Suppressor macrophage treated with lipopolysaccharide for 1 hour (primary cell): Measurements from ENCODE around the gene CCNY.

ENCODE experiments used
- DNase-seq, 3 donors: peaks; one replicate each; pipeline ENCODE4 v3.0.0-alpha.2; 2020 to 2022

The CCNY gene

DNA sequence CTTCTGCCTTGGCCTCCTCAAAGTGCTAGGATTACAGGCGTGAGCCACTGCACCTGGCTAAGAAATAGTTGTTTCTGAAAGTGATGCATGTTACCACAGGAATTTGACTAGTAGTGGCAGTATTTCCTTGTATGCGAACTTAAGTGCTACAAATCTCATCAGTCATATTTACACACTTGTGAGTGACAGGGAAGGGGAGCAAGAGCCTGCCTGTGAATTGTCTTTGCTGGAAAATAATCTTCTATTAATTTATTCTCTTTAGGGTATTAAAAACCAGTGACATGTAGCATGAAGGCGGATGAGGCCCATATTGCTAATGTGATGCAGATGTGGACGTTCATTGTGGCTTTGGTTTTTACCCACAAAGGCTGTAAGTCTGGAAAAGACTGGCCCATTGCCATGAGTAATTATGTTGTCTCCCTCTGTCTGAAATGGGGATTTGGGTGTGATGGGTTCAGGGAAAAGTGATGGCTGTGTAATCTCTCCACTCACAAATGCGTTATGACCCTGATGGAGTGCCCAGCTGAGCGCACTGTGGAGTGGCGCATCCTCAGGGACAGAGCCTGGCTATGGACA lies 97.6 kb downstream of the CCNY start:
- no peak for DNase-seq

DNA sequence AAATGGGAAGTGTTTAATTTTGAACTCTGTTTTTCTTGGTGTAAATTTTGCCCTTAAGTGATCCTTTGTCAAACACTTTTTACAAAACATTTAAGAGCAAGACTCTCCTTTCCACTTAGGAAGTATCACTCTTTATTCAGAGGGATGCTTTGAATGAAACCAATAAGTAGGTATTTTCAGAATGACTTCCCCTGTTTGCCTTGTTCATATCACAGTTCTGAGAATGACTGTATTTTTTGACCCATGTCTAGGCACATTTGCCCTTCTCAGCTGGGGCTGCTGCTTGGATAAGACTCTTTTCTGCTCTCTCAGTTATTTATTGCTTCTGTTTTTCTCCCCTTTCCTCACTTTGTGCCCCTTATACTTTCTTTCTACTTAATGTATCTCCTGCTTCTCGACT lies 98.2 kb downstream of the CCNY start:
- no peak for DNase-seq

DNA sequence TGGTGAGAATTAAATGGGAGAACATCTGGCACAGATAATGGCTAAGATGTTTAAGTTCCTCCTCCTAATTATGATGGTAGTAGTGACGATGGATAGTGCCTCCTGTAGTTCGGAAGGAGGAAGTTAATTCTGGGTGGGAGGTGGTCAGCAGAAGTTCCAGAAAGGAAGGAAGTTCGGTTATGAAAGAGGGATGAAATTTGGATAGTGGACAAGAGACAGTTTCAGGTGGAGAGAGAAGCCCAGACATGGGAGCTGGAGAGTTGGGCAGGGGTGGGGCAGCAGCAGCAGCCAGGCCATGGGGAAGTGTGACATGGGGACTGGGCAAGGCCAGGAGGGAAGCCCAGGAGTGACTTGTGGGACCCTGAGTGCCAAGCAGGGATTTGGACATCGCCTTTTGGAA lies 99.5 kb downstream of the CCNY start:
- peak; percentile 57 to 63 (median 62) for DNase-seq

DNA sequence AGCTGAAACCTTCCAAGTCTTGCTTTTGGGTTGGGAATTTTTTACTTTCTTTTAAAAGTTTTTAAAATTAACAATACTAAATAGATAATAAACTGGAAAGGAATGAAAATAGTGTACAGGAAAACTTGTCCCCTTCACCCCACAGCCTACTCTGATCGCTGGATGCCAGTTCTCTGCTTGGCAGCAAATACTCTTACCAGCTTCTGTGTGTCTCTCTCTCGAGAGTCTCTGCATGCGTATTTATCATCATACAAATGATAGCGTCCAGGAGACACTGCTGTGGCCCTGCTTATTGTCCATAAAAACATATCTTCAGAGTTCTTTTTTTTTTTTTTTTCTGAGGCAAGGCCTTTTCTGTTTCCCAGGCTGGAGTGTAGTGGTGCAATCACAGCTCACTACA lies 101.5 kb downstream of the CCNY start:
- no peak for DNase-seq

DNA sequence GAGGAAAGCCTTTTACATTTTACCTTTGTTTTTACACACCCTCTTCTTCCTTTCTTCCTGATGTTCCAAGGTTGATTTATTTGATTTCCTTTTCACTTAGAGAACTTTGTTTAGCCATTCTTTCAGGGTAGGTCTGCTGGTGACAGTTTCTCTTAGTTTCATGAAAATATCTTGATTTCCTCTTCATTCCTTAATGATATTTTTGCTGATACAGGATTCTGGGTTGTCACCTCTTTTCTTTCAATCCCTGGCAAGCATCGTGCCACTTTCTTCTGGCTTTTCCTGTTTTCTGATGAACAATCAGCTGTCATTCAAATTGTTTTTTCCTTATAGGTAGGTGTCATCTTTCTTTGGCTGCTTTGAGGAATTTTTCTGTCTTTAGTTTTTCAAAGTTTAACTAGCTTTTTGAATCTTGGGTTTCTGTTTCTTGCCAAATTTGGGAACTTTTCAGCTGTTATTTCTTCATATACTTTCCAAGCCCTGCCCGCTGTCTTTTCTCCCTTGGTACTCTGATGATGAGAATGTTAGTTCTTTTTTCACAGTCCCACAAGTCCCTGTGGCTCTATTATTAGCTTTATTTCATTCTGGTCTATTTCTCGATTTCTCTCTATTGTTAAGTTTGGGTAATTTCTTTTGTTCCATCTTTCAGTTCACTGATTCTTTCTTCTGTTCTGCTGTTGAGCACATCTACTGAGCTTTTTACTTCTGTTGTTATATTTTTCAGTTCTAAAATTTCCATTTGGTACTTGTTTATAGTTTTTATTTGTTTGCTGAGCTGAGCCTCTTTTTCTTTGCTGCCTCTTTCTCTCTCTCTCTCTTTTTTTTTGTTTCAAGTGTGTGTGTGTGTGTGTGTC lies 102.6 kb downstream of the CCNY start:
- peak; percentile 21 to 33 (median 31) for DNase-seq

DNA sequence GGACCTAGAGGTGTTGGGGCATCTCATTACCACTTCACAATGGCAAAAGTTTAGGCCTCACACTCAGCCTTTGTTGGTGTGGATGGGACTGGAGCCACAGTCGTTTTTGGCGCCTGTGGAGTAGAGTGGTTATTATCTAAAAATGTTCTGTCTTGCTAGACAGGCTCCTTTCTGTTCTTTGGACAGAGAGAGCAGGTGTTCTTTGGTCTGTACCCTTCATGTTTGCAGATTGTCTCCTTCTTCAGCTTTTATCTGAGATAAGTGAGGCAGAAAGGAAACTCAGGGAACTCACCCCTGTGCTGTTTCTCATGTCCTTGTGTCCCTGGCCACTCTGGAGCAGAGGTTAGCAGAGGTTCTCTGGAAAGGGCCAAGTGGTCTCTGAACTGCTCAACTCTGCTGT lies 103.7 kb downstream of the CCNY start:
- no peak for DNase-seq

DNA sequence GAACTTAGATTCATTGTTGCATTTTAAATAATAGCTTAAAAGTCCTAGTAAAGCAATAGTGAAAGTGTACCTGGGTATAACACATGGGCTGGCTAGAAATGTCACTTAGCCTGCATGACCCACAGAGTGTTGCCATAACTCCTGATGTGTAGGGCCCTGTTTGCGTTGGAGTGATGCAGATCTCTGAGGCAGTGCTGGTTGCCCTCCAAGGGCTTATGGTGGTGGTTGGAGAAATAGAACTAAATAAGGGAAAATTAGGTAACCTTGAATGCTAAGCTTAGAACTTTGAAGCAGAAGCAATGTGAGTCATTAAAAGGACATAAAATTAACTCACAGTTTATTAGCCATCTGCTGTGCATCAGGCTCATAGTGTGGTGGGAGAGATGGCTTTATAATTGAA lies 105.7 kb downstream of the CCNY start:
- no peak for DNase-seq

DNA sequence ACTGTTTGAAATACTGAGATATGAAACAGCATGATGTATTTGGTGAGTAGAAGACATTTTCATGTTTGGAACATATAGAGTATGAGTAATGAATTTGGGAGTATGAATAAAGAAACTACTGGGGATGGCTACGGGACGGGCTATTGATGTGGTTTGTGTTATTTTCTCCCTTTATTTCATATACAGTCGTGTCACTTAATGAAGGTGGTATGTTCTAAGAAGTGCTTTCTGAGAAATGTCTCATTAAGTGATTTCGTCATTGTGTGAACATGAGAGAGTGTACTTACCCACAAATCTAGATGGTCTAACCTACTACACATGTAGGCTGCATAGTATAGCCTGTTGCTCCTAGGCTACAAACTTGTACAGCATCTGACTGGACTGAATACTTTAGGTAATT lies 106.3 kb downstream of the CCNY start:
- no peak for DNase-seq

DNA sequence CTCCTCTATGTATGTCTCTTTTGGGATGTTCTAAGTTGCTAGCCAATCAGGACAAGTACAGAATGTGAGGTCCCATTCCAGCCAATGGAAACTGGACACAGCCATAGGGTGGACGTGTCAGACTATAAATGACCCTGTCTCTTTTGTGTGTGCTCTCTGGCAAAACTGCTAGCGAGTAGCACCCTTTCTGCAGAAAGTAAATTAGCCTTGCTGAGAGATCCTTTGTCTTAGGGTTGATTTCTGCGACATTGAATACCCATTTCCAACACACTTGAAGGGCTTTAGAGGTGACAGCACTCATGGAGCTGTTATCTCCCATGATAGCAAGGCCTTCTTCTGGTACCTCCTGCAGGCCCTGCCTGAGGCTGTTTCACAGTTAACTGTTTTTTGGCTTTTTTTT lies 107.5 kb downstream of the CCNY start:
- DNase-seq: no peak

DNA sequence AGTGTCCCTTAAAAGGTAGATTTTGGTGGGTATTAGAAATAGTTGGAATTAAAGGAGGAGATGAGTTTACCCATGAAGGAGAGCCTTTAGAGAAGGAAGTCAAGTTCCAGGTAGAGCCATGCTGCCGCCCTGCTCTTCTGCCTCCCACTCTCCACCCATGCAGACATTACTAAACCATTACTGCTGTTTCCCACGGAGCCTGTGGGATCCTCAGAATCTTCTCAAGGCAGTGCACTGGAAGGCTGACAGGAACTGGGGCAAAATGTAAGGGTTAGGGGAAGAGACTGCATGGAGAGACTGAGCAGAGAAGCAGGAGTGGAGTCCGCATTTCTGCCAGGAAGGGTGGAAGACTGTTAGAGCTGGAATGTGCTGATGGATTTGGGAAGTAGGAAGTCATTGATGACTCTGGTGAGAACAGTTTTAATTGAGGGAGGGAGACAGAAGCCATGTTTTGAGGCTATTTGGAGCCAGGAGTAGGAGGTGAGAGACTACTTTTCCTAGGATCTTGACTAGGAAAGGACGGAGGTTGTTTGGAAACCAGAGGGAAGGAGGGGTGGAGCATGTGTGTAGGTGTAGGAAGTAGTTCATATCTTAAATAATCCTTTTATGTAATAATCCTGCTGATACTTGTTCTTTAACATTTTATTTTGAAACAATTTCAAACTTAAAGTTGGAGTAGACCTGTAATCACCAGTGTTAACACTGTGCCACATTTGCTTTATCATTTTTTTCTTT lies 109.0 kb downstream of the CCNY start:
- no peak for DNase-seq

DNA sequence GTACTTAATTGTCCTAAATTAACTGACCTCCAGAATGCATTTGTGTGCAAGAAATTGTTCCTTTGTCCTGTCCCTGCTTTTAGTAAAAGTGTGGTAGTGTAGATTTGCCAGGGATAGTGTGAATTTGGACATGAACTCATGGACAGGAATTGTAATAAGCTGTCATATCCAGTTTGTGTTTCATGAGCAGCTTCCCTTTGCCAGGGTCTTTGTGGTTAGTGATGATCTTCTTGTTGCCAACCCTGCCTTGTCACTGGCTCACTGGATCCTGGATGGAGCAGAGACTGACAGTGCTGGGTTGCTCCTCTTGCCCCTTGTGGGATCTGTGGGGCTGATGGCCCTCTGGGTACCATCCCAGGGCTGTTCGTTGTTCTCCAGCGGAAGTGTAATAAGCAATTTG lies 110.1 kb downstream of the CCNY start:
- DNase-seq: no peak

DNA sequence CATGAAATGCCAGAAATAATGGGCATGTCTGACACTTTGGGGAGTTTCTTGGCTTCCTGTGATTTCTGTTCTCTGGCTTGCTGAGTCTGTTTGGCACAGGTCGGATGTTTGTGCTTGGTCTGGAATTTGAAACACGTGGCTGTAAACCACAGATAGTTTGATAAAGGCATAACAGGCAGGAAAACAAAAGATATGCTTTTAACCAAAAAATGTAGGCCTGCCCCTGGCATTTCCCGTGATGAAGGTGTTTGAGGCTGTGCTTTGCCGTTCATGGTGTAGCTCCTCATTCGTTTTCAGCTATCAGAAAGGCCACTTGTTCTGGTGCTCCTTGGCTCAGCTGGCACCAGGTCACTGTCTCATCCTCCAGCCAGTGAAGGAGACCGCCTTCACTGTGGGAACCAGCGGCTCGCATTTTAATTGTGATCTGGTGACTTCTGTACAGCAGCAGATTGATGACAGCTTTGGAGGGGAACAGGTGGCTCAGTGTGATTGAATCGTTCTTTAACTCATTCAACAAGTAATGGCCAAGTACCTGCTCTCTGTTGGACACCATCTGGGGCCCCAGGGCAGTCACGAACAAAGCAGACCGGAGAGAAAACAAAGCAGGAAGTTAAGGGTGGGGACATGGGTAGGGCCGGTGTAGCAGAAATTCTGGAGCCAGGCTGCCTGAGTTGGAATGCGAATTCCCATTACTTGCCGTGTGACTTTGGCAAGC lies 111.5 kb downstream of the CCNY start:
- no peak for DNase-seq

DNA sequence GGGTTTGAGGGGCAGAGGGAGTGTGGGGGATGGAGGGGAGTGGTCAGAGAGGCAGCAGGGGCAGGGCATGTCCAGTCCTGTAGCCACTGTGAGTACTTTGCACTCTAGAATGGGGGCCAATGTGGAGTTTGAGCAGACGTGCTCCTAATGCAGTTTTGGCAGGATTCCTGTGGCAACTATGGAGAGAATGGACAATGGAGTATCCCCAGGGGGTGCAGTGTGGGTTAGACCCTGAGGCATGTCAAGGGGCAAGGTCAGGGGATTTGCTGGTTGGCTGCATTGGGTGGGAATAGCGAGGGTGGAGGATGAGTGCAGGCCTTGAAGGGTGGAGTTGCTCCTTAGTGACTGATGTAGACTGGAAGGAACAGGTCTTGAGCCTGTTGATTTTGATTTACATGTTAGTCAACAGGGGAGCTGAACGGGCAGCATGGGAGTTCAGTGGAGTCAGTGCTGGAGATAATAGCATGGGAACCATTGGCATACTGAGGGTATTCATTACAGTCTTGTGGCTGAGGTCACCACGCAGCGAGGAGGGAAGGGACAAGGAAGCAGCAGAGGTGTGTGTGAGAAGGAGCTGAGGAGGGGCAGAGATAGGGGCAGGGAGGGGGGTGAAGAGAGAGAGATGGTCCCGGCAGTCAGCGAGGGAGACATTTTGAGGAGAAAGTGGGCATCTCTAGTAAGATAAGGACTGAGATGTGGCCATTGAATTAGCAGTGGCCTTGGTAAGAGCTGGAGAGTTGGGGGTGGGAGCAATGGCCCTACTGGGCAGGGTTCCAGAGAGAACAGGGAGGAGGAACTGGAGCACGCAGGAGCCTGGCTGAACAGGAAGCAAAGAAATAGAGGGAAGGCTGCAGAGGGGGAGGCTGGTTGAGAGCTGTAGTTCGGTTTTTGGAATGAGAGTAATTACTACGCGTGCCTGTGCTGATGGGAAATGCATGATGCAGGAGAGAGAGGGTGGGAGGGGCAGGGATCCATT lies 112.7 kb downstream of the CCNY start:
- DNase-seq: peak in 1 of 3 donors; percentile 40

DNA sequence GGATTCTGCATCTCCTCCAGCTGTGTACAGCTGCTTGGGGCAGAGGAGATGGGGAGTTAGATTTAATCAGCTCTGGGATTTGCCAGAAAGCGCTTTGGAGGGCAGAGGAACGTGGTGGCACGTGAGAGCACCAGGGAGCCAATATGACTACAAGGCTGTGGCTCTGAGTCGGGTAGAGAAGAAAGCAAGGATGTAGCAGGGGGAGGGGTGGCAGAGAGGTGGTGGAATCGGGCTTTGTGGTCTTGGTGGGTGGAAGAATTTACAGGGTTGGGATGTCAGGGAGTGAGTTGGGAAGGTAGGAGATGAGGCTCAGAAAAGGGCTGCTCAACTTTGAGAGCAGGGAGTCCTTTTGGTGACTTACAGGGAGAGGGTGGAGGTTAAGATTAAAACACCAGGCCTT lies 113.6 kb downstream of the CCNY start:
- no peak for DNase-seq

DNA sequence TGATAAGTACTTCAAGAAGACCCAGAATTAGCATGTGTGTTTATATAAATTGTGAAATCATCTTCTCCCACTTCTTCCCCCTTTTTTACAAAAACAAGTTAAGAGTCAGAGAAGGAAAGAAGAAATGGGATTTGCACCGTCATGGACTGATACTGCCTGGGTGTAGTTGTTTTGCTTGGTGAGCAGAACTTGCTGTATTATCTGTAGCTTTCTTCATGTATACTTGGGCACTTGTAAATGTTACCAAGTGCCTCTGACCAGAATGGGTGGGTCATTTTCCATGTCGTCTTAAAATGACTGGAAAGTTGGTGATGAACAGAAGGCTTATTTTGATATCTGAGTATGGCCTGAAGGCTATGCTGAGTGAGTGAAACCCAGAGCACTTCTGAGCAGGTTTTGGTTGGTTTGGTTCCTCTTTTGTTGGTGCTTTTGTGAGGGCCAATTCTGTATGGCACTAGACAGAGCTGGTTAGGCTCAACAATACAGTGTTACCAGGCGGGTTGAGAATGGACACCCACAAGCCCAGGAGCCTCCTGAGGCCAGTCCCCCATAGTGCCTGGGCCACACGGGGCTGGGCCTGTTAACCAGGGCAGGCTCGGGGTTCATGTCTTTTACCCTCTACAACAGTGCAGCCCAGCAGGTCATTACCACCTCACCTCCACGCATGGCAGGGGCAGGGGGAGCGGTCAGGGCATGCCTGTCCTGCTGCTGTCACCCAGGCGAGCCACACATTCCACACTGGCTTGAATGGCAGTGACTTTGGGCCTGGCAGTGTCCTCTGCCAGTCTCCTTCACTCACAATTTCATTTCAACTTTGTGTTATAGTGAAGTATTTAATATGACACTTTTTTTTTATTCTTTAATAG lies 115.1 kb downstream of the CCNY start:
- peak; percentile 62 to 88 (median 81) for DNase-seq

DNA sequence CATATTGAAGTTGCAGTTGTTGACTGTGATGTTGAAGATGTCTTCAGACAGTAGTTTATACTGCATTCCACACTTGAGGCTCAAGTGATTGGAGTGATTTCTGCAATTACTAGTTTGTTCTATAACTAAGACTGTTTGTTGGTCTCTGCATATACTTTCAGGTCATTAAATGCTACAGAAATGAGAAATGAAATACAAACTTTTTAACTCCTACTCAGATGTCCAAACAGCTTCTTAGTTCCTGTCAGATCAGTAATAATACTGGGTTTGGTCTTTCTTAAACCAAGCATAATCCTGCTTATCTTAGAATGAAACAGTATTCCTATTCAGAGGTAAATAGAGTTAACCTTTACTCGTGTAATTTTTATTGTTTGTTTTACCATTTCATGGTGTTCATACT lies 115.9 kb downstream of the CCNY start:
- DNase-seq: peak in 1 of 3 donors; percentile 39

DNA sequence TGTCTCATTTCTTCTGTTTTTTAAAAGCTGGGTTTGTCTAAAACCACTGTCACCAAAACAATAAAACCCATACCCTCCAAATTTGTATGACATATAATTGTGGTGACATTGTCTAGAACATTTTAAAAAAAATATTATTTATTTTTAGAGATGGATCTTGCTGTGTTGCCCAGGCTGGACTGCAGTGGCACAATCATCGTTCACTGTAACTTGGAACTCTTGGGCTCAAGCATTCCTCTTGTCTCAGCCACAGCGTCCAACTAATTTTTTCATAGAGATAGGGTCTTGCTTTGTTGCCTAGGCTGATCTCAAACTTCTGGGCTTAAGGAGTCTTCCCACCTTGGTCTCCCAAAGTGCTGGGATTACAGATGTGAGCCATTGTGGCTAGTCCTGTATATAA lies 116.5 kb downstream of the CCNY start:
- no peak for DNase-seq

DNA sequence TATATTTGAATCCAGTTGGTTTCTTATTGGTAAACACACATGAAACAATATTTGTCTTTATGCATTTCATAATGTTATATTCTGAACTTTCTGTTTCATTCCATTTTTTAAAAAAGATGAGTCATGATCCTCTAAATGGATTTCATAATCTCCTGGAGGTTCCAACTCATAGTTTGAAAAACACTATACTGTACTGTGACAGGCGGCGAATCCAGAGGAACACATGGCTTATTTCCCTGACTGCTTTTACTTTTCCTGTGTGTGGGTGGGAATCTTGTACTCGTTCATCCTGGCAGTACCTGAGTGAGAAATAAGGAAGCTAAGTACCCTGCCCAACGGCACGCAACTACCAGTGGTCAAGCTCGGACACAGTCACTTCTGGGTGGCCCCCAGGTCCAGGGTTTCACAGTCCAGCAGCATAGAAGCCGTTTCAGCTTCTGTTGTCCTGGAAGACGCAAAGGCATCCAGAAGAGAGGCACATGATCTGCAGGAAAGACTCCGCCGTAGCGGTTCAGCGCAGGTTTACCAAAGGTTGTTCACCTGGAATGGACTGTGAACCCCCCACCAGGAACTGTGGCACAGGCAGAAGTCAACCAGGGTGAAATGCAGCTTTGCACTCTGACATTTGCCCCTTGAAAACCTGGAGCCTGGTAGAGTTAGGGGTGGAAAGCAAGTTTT lies 117.7 kb downstream of the CCNY start:
- peak; percentile 62 to 89 (median 87) for DNase-seq

DNA sequence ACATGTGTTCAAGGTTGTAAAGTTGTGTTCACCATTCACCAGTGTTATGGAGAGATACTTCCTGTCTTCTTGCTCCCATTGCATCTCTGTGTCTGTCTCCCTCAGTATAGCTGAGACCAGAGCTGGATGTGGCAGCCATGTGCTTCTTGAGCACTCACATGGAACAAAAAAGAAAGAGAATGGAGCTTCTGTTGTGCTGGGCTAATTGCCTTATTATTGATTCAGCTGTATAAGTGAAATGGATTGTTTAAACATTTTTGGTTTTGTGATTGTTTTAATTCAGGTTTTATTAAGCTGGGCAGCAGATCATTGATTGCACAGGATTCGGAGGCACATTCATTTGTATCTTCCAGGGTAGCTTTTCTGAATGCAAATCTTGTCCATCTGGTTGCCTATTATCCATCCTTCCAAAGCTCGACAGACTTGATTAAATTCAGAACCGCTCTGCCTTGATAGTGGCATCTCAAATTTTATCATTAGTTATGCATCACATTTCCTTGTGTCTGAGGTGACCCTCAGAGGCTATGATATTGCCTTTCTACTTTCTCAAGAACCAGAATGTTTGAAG lies 119.9 kb downstream of the CCNY start:
- DNase-seq: no peak

DNA sequence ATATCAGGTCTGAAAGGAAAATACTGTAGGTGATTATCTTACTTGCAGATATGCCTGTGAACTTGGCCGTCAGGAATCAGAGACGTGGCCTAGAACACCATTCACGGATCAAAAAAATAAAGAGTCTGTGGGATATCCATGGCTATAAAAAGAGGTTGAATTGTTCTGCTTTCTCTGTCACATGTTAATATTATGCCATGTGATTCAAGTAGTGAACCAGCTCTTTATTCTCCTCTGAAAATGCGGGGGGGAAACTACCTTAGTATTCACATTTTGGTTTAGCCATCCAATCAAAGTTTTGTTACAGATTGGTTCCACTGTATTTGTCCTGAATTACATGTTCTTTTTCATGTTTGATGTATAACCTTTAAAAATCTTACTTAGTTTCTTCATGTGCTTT lies 120.5 kb downstream of the CCNY start:
- no peak for DNase-seq
